IPS-18c (cell line): ENCODE results near the gene MORN5.
A peak's percentile ranks its signal among the peaks of the same experiment; 100 is the strongest.

Source experiments
- H3K4me3 ChIP-seq: 2 replicates; pipeline ENCODE4 v1.7.0; 2013; ENCODE audit warnings: low read depth, mild to moderate bottlenecking, low read length, moderate library complexity; ENCODE audit not compliant: insufficient read depth
- H3K9me3 ChIP-seq: one replicate; pipeline ENCODE4 v1.6.1; 2013; ENCODE audit warnings: mild to moderate bottlenecking, low read length, moderate library complexity; ENCODE audit not compliant: control insufficient read depth, insufficient read depth

The MORN5 gene

DNA sequence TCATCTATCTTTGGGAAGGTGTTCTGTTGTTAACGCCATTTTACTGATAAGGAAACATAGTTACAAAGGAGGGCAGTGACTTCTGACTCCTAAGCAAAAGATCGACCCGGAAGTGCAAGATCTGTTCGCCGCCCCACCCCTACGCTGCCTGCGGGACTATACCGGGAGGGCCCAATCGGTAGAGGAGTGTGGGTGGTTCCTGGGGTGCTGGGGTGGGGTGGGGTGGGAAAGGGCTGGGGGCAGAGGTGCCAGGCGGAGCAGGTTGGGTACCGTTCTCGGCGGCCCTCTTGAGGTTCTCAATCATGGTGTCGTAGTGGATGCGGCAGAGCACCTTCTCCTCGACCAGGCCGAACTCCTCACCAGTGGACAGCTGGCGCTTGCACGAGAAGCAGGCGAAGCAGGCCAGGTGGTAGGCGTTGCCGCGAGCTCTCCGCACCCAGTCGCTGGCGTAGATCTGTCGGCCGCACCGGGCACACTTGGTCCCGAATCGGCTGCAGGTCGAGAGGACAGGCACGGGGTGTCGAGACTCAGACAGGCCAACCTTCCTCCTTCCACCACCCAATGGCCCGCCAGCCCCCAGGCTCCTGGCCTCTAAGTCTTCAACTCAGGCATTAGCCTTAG lies 57.2 kb downstream of the MORN5 start:
- H3K9me3 ChIP-seq, result peaks cover 2% of the 10 kb centered on the region
- peak overlapping the region; percentile 11; the same call in 1 of the 2 replicates for H3K4me3 ChIP-seq

DNA sequence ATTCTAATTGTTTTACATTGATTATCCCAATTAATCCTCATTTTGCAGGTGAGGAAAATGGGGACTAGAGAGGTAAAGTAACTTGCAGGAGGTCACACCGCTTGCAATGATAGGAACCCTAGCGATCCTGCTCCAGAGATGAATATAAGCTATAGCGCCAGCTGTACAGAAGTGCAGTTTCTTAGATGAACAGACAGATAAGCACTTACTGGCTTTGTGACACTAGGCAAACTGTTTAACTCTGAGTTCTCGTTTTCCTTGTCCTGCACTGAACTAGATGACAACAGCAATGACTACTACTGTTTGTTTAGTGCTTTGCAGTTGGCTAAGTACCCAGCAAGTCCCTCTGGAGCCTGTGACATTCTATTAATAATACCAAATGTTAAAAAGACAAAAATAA lies 57.9 kb downstream of the MORN5 start:
- H3K9me3 ChIP-seq, result peaks cover 2% of the 10 kb centered on the region
- no peak overlapping the region for H3K4me3 ChIP-seq

DNA sequence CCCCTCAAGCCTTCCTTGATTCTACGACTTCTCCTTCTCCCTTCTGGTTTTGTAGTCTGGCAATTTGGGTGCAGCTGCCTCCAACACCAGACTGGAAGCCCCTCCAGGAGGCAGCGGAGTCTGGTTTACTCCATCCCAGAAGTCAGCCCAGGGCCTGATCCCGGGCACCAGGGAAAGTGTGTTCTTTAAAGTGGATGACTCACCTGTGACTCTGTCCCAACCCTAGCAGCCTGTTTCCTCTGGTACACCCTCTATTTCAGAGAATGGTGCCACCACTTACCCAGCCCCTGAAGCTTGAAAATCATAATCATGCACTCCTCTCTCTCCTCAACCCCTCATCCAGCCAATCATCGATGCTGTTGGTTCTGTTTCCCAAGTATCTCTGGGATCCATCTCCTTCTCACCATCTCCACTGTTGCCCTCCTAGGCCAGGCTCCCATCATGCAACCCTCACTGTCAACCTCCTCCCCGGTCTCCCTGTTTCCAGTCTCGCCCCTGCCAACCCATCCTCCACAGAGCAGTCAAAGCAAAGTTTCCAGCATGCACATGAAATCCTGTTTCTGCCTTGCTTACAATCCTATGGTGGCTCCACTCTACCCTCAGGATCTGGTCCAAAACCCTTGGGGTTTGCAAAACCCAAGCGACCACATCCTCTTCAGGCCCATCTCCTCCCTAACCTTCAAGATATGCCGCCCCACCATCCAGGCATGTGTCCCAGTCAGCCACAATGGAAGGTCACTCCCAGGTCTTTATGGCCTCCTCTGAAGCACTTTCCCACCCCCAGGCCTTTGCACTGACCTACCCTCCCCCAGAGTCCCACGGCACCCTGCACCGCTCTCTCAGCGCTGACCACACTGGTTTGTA lies 58.6 kb downstream of the MORN5 start:
- Histone ChIP-seq H3K4me3 (peak overlapping the region; percentile 48; the same call in 1 of the 2 replicates), H3K9me3 (peaks cover 2% of the 10 kb centered on the region)

DNA sequence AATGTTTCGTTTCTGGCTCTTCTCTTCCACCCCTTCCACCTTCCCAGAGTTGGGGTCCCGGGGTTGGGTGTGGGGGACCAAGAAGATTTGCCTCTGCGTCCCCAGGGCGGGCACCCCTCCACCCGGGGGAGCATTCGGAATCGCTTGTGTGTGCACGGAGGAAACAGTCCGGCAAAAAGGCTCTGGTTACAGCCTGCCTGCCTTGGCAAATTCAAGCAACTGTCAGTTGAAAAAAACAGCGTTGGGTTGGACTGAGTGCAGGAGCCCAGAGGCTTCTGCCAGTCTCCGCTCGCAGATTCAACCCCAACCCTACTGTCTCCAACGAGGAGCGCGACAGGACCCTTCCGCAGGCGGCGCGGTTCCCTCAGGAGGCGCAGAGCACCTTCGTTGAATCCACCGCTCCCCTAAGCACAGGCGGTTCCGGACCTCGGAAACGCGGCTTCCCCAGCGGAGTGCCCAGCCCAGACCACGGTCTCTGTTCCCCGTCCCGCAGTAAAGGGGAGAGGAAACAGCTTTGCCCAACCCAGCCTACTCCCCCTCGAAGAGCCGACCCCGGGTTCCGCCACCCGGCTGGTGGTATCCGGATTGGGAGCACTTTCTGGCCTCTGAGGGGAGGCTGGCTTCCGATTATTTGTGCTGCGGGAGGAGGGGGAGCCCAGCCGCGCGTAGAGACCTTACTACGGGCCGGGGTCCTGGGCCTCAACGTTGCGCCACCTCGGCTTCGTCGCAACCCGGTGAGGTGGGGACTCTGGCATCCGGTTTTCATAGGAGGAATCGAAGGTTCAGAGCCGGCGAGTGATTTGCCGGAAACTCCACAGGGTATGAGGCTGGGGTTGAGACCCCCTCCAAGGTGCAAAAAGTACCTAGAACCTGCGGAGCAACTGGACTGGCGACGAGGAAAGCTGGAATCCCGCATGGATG lies 59.5 kb downstream of the MORN5 start:
- Histone ChIP-seq H3K4me3 (peak overlapping the region; percentile 48), H3K9me3 (peaks cover 4% of the 10 kb centered on the region)

DNA sequence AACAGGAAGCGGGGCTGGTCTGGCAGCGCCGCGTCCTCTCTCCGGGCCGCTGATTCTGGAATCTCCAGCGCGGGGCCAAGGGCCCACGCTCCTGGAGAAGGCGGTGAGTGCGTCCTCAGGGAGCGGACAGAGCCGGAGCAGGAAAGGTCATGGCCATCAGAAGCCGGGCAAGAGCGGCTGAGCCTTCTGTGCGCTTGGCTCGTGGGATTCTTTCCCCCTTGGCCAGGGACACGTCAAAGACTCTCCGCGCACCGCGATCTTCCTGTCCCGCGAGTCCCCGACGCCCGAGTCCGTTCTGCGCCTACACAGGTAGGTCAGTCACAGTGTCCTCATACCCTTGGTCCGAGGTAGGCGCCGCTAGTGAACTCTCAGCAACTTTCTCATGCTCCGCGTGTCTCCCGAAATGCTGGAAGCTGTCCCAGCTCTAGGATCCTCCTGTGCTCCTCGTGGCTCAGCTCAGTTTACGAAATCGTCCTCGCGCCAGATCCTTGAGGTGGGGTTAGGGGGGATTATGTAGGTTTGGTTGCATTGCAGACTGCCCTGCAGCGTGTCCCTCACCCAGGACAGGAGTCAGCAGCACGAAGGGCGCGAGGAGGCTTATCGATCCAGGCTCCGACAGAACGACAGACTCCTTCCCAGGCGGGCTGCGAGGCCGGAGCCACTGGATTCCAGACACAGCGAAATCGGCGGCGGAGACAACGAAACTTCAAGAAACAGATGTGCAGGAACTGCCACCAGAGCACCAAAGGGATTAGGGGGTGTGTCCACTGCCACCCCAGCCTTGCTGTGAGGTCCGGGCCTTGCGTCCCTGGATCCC lies 60.4 kb downstream of the MORN5 start:
- peak overlapping the region; percentile 48 for H3K4me3 ChIP-seq
- peaks cover 4% of the 10 kb centered on the region for H3K9me3 ChIP-seq

DNA sequence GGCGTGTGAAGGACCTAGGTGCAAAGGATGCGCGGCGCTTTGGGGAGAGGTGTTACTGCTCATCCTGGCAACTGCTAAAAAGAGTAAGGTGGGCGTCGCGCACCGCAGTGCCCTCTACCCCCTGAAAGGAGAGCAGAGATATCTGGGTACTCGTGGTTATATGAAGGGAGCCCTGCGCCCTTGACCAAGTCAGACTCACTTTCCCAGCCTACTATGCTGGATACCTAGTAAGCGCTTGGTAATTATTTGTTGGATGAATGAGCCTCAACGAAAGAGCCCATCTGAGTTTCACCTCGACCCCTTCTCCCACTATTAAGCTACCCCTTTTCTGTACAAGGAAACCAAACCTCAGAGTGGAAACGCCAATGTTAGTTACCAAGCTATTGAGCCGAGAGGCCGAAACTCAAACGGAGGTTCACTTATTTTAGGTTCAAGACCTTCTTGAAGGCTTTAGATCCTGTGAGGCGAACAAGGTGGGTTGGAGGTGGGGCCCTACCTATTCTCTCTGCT lies 61.0 kb downstream of the MORN5 start:
- Histone ChIP-seq H3K4me3 (peak overlapping the region; percentile 22), H3K9me3 (peaks cover 4% of the 10 kb centered on the region)

DNA sequence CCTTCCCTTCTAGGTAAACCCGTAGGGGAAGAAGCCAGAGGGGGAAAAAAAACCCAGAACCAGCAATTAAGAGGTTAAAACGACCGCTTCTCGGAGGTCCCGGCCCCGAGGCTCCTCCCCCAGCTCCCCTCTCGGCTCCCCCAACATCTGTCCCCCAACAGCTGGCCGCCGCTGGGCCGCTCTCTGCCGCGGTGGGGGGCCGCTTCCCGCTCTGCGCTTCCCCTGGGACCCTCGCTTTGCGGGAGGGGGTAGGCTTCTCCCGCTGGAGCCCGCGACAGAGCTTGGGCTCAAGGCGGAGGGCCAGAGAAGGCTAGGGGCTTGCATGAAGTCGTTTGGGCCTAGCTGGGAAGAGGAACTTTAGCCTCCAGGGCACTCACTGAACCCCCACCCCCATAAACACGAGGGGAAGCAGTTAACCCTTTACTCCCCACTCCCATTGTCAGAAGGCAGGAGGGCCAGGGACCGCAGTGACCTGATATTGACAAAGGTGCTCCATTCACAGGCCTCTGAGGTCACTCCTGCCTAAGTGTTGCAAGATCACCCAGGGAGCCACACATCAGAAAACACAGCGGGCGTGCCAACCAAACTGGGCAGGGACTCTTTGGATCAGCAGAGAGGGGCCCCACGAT lies 61.6 kb downstream of the MORN5 start:
- H3K9me3 ChIP-seq, result peaks cover 4% of the 10 kb centered on the region
- H3K4me3 ChIP-seq, result peak overlapping the region; percentile 26

DNA sequence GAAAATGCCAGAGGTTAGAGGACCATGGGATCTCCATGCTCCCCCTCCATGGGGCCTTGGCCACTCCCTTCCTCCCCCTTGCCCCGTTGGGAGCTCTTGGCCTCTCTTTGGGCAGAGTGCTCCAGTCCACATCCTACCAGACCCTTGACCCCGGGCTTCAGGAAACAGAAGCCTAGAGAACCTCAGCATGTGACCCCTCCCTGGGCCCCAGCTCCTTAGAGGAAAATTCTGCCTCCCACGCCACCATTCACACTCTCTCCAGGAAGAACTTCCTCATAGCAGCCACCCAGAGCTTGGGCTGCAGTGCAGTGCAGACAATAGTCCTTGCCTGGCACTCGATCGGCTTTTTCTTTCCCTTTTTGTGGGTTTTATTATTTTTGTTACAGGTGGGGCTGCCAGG lies 63.1 kb downstream of the MORN5 start:
- Histone ChIP-seq H3K9me3 (peaks cover 4% of the 10 kb centered on the region), H3K4me3 (no peak overlapping the region)

DNA sequence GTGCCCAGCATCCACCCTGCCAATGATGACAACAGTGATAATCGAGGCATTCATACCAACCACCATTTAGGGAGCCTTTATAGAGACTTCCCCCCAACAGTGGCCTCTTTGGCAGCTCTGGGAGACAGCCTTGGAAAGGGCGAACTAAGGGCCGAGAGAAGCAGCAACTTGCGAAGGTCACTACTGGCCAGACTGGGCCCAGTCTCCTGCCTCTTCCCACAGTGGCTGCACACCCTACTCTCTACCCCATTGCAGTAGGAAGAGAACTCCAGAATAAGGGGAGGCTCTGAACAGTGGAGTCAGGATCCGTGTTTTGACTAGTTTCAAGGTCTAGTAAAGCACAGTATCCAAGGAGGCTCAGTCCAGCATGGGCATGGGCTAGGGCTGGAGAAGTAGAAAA lies 63.7 kb downstream of the MORN5 start:
- H3K4me3 ChIP-seq, result no peak overlapping the region
- H3K9me3 ChIP-seq, result peaks cover 7% of the 10 kb centered on the region

DNA sequence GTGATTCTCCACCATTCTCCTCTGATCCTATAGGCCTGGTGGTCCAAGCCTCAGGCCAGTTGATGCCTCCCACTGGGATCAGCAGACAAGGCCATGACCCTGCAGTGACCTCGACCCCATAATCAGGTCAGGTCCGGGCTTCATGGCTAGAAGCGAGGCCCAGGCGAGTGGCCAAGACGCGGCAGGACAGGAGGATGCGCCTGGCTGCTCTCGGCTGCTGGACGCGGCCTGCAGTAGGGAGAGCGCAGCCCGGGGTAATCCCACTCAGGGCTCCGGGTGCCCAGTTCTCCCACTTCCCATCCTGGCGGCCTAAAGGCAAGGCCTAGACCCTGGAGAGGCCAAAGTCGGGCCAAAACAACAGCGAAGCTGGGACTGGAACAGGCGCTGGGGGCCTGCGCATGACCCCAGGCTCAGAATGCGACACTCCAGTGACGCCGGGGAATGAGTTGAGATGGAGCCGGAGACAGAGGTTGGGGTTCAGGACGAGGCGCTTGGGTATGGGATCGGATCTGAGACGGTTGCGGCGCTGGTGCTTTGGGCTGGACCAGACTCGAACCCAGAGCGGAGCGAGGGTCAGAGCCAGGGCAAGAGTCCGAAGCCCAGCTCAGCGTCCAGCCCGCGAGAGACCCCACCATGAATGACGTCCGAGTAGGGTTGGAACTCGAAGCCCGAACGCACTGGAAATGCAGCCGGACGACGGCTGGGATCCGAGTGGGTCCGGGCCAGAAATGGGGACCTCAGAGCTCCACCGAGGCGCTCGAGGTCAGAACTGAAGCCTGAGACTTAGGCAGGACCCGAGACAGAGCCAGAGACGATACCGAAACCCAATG lies 65.8 kb downstream of the MORN5 start:
- Histone ChIP-seq H3K9me3 (peaks cover 8% of the 10 kb centered on the region), H3K4me3 (no peak overlapping the region)

DNA sequence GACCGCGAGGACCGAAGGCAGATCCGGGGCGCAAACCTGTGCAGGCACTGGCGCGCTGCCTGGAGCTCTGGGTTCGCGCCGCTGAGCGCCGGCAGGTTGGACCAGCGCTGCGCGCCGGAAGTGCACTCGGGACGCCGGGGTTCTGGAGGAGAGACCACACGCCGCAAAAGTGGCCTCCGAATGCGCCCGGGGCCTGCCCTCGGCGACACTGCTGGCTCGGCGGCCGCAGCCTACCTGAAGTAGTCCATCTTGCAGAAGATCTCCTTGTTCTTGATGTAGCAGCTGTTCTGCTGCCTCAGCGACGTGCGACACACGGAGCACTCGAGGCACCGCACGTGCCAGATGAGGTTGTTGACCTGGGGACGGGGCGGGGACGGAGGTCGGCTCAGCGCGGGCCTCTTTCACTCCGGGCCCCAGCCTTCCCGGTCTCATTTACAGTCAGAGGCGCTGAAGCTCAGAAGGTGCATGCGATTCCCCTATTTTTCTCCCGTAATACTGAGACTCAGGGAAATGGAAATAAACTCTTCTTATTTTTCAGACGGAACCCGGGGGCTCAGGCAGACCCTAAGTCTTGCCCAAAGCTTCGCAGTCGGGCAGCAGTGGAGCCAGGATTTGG lies 66.5 kb downstream of the MORN5 start:
- no peak overlapping the region; the same call in 1 of the 2 replicates for H3K4me3 ChIP-seq
- peaks cover 8% of the 10 kb centered on the region for H3K9me3 ChIP-seq

DNA sequence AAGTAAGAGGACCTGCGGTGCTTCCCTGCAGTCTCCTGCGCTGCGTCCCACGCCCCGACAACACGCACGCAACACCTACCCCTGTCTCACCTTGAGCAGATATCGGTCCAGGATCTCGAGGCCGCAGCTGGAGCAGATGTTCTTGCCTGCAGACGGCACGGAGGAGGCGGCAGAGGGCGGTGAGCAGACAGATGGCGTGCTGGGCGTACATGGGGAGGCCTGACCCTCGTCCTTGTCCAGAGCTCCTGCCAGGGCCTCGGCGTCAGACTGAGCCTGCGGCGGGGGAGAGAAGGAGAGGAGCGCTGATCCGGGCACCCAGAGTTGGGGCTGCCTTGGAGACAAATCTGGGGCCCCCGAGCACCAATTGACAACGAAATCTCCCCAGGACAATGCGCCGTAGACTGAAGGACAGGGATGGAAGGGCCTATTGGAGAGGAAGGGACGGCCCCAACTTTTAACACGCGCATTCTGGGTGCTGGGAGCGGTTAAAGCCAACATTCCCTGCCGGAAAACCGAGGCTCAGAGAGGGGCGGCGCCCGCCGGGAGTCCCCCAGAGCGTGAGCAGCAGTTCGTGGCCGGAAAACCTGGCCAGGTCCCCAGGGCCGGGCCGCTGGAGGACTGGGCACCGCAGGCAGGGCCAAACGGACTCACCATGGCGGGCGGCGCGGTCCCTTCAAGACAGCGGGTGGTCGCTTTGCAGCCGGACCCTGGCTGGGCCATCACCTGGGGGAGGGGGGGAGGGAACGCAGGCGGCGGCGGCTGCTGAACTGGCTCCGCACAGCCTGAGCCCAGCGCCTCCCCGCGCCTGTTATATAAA lies 67.3 kb downstream of the MORN5 start:
- peaks cover 8% of the 10 kb centered on the region for H3K9me3 ChIP-seq
- H3K4me3 ChIP-seq, result peak overlapping the region; percentile 40

DNA sequence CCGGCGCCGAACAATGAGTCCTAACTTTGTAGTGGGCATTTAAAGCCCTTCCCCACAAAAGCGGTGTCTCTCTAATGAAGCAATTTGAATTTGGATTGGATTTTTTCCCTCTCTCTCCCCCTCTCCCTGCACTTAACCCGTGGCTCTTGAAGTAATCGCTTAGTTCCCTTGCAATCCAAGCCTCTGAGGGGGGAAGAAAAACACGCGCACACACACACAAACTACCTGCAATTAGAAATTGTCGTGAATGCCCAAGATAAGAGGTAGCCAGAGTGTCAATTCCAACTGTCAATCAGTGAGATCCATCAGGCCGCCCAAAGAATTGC lies 67.8 kb downstream of the MORN5 start:
- Histone ChIP-seq H3K9me3 (peaks cover 8% of the 10 kb centered on the region), H3K4me3 (peak overlapping the region; percentile 3; the same call in 1 of the 2 replicates)

DNA sequence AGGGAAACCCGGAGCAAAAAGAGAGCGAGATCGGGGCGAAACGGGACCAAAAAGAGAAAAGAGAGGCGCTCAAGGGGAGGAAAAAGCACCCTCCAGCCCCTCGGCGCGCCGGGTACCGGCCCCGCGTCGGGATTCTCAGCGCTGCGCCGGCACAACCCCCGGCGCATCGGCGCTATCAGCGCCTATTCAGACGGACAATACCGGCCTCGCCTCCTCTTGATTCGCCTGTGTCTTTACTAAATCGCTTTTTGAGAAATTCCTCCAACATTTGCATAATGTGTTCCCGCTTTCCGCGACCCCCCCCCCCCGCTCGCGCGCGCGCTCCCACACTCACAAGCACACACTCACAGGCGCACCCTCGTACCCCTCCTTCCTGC lies 68.5 kb downstream of the MORN5 start:
- H3K4me3 ChIP-seq, result peak overlapping the region; percentile 44
- peaks cover 8% of the 10 kb centered on the region for H3K9me3 ChIP-seq
